Activated T-helper 1 cell treated with Interleukin-2 at 50 U/mL for 16 hours (primary cell): ENCODE results near the gene PFKM.

Experiments
- DNase-seq: peaks from one replicate; pipeline ENCODE4 v3.0.0-alpha.2; 2020; ENCODE audit warnings: low read depth

The PFKM gene

DNA sequence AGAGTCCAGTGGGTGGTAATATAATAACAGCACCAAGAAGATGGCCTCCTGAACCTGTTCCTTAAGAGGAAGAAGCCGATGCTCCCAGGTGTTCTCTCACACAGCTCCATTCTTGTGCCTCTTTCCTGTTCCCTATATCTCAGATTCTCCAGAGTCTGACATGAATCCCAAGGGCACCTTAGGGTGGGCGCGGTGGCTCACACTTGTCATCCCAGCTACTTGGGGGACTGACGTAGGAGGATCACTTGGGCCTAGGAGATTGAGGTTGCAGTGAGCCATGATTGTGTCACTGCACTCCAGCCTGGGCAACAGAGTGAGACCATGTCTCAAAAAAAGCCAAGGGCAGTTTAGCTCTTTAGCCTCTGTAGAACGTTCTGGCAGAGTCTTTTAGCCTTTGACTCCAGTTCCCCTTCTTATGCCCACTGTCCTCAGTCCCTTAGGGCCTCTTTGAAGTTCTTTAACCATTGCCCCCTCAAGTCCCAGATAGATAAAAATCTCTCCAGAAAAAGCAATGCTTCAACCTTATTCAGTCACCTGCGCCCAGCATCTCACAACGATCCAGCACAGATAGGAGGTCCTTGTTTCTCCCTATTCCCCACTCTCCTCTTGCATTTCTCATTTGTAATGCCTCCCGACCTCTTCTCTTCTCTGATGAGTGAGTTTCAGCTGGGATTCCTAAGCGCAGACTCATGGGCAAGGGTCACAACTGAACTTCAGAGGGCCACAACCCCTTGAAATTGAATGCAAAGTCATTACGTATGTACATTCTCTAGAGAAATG lies 68.9 kb downstream of the PFKM start:
- DNase-seq, result no peak

DNA sequence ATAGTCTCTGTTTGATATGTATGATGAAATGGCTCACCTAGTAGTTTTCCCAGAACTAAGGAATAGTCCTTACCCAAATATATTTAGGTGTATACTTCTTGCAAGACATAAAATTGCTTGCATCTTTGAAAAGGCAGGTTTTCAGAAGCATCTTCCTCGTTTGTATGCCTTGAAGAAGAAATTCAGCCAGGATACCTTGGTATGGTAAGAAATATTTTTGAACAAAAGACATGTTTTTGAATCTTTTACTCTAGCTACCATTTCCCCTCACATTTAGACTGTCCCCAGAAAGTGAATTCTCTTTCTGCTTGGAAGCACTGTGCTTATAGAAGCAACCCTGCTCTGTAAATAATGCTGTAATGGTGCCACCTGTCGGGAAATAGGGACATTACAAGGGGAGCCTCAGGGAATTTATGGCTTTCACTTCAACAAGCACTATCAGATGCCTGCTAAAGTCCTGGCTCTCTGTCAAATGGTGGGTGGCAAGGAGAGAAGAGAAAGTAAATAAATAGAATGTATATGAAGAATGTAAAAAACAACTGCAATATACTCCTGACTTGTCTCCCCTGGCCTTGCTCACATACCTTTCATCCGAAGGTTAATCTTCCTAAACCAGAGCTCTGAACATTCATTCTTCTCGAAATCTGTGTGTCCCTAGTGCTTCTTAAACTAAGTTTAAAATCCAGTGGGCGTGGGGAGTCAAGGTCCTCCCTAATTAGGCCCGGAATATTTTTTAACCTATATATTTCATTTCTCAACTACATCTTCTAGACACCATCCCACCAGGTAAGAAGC lies 70.4 kb downstream of the PFKM start:
- peak; percentile 38 for DNase-seq

DNA sequence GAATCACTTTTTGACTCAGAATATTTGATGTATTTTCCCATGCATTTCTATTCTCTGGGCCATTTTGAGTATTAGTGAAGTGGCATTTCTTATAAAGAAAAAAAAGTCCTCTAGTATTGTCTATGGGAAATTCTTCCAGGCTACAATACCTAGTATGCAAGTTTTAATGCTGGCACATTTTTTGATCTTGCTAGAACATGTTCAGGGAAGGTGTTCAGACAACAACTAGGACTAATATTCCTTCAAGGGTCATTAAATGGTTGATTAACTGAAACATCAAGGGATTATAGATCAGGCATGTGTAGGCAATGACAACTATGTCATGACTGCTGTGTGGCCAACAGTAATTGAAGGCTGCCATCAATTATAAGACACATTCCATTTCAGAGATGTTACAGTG lies 71.9 kb downstream of the PFKM start:
- DNase-seq, result no peak

DNA sequence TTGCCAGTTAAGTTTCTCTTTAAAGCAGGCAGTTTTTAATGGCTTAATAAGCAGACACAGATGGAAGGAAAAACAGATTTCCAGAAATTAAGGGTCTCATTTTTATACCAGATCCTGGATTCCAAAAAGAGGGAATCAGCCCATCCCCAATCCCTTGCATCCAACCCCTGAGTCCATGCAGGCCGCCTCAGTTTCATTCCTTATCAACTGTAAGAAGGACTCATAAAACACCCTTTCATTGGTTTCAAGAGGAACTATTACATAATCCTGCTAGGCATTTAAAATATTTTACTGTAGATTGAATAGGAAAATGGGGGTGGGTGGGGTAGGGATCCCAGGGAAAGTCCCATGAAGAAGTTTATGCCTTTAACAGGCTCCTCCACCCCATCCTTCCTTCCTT lies 73.7 kb downstream of the PFKM start:
- no peak for DNase-seq

DNA sequence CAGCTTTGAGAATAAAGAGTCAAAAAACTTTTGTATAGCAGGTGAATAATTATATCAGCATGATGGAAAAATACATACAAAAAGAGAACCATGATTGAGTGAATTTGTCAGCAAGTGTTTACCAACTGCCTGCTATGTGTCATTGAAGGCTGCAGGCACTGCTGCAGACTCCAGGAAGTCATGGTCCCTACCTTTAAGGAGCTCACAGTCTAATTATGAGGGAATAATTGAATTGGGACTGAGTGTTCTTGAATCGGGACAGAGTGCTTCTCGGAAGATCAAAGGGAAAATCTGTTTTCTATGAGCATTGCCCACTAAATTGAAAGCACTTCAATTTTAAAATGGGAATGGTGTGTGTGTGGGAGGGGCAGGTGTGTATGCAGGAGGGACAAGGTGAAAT lies 74.5 kb downstream of the PFKM start:
- DNase-seq, result no peak

DNA sequence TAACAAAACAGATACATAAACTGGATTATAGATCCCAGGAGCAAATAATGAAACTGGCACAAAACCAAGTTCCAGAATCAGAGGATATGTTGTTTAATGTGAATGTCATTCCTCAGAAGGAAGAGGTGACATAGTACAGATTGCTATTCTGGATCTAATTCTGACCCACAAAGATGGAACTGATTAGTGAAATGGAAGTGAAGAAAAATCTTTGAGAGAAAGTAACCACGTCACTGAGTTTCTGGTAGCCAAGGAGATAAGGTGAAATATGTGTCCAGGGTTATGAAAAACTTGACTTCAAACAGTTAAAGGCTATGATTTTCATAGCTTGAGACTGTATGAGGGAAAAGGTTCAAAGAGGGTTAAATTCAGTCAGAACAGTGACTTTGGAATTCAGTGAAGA lies 75.6 kb downstream of the PFKM start:
- DNase-seq, result no peak
